ENCODE data around the gene CSF3R. TPM values are rescaled to one million over a fixed set of nuclear protein-coding genes. Genes with fewer than 3 reads are reported as not detected.
A peak's percentile ranks its signal among the peaks of the same experiment; 100 is the strongest.
"Not testable (repeated sequence)": the region's sequence is repeated elsewhere in the genome, so short reads cannot be mapped to it uniquely, and the experiment has no call there.

Gene CSF3R
- total RNA-seq, 2 experiments from 2014 or later = 0.17 to 0.37 TPM

DNA sequence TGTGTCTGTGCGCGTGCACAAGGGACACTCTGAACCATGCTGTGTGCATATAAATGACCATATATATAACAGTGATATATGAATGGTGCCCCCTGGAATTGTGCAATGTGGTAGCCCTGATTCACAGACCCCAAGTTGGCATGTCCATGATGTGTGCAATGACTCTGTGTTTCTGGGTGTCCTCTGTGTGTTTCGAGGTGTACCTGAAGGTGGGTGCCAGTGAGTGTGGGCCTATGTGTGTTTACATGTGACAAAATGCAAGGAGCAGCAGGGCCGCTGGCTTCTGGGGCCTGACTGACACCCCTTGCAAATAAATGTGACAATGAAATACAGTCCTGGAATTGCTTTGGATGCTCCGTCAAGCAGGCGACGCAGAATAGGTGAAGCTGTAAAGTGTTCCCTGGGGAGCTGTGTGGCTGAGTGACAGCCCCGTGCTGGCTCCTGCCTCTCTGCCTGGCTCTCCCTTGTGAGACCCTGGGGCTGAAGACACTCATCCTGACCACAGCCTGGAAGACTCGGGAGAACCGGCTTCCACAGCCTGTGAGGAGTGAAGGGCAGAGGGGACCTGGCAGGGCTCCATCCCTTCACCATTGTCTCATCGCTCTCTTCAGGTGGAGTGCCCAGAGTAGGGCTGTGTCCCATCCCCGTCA is 38.2 kb upstream of the CSF3R start:
- Mint-ChIP-seq H3K27ac (no peak overlapping the region), H3K4me3 (no peak overlapping the region)
- DNase-seq = no peak

DNA sequence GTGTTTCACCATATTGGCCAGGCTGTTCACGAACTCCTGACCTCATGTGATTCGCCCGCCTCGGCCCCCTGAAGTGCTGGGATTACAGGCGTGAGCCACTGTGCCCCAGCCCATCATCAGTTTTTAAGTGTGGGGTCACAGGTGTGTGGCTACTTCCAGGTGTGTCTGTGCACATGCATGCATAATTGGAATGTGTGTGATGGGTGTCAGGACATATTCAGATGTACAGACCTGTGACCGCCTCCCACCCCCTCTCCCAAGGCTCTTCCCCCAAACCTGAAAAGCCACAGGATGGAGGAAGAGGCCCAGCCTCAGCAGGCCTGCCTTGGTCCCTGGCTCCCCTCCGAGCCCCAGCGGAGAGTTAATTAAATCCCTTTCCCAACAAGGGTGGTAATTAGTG is 37.3 kb upstream of the CSF3R start:
- POLR2A ChIA-PET = no interaction called here
- H3K4me1 Mint-ChIP-seq = peaks cover 14% of the 10 kb centered on the region

More for the DNA sequence above, 38.2 kb upstream of the CSF3R start:
- Mint-ChIP-seq H3K4me1 (peaks cover 14% of the 10 kb centered on the region), H3K9me3 (no peaks in the 10 kb centered on the region), H3K36me3 (no peaks in the 10 kb centered on the region), H3K27me3 (no peaks in the 10 kb centered on the region)
- ATAC-seq (ENCODE audit: low read depth) = no peak
- POLR2A ChIA-PET = no interaction called here

DNA sequence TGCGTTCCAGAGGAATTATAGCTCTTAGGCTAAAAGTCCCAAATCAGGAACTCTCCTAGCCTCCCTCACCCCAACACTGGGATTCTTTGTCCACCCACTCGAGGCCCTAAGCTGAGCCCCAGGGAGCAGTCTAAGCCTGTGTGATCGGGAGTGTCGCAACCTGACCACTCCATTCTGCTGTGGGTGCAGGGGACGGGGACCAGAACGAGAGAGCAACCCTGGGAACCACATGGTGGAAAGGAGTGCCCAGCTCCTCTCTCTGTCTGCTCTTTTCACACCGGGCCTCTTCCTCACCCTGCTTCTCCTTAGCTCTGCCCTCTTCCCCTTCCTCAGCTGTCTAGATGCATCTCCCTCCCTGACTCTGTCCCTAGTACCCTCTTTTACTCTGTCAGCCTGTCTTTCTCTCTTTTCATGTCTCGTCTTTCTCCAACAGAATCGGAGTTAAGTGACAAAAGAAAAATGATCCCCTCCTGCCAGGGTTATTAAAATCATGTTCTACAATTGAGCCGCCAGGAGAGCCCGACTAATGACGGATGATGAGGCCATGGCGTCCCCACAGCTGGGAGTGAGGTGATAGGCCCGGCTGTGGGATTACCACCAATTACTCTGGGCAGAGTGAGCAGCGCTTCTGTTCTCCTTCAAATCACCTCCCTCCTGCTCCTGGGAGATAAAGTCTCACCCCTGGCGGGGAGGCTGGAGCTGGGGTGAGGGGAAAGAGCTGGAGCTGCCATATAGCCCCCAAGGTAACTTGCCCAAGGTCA is 34.5 kb upstream of the CSF3R start:
- Mint-ChIP-seq H3K36me3 (no peaks in the 10 kb centered on the region), H3K27me3 (peaks cover 4% of the 10 kb centered on the region), H3K9me3 (no peaks in the 10 kb centered on the region), H3K4me1 (peaks cover 13% of the 10 kb centered on the region), H3K27ac (no peak overlapping the region), H3K4me3 (no peak overlapping the region)
- DNase-seq = no peak
- POLR2A ChIA-PET = no interaction called here
- ATAC-seq (ENCODE audit: low read depth) = no peak

More for the DNA sequence above, 37.3 kb upstream of the CSF3R start:
- H3K9me3 Mint-ChIP-seq = no peaks in the 10 kb centered on the region
- H3K27ac Mint-ChIP-seq = no peak overlapping the region
- no peaks in the 10 kb centered on the region for H3K36me3 Mint-ChIP-seq
- ATAC-seq (ENCODE audit: low read depth) = no peak
- DNase-seq = no peak
- no peaks in the 10 kb centered on the region for H3K27me3 Mint-ChIP-seq
- no peak overlapping the region for H3K4me3 Mint-ChIP-seq

DNA sequence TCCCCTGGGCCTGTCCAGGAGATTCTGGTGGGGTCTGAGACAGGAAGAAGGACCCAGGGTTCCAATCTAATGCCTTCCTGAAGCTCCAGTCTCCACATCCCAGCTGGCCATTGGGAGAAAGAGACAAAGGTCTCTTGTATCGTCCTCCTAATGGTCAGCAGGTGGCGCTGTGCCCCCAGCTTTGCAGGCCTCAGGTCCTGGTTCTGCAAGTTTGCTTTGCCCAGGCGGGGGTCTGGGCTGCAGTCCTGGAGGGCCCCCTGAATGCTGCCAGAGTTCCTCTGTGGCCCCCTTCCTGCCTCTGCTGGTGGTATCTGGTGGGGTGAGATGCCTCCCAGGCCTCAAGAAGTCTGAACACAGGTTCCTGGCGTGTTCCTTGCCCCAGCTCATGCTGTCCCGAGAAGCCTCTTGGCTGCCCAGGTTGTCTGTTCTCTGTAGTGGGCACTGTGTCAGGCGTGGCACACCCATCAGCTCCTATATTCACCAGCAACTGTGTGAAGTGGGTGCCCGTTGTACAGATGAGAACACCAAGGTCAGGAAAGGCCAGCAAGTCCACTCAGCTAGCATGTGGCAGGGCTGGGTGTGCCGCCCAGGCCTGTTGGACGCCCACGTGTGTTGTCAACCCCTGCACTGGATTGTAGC is 33.8 kb upstream of the CSF3R start:
- ATAC-seq (ENCODE audit: low read depth) (peak; percentile 59), DNase-seq (peak; percentile 64)
- POLR2A ChIA-PET = no interaction called here
- Mint-ChIP-seq H3K27ac (no peak overlapping the region), H3K36me3 (no peaks in the 10 kb centered on the region), H3K27me3 (peaks cover 4% of the 10 kb centered on the region), H3K4me3 (no peak overlapping the region), H3K9me3 (no peaks in the 10 kb centered on the region), H3K4me1 (peaks cover 13% of the 10 kb centered on the region)

DNA sequence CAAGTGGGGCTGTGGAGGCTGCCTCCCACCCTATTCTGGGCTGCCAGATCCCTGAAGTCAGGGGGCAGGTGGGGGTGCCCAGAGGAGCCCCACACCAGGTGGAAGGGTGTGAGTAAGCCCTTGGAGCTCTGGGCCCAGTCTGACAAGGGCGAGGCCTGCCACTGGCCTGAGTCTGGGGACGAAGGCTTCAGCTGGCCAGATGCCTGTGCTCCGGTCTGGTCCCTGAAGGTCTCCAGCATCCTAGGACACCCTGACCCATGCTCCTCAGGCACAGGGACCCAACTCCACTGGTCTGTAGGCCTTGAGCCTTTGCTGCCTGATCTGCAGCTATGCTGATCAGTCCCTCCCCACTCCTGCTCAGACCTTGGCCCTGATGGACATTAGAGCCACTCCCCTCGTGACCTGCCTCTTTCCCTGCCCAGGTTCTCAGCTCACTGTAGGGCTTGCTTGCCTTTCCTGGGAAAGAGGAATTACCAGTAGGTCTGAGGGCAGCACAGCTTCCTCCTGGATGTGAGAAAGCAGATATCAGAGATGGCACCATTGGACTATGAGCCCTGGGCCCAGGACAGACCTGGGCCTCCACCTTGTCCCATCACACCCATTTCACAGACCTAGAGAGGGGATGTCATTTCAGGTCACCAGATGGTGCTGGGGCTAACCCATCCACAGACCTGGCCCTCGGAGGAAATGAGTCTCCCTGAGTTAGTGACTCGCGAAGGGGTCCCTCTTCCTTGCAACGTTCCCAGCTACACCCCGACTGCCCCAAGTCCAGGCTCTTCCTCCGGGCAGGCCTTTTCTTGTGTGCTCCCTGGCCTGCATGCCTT is 32.8 kb upstream of the CSF3R start:
- H3K27ac Mint-ChIP-seq = no peak overlapping the region

DNA sequence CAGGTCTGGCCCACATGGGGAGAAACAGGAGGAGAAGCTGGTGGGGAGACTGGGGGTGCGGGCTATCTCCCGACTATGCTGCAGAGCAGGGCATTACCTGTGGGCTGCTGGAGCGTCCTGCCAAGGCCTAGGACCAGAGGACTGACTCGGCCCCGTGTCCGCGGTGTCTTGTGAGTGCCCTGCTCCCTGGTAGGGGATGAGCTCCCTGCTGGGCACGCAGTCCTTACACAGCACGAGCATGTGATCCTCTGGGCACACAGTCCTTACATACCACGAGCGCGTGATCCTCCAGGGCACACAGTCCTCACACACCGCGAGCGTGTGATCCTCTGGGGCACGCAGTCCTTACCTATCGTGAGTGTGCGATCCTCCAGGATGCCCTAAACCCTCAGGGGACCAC is 31.8 kb upstream of the CSF3R start:
- no peaks in the 10 kb centered on the region for H3K36me3 Mint-ChIP-seq
- peaks cover 13% of the 10 kb centered on the region for H3K4me1 Mint-ChIP-seq
- ATAC-seq (ENCODE audit: low read depth) = no peak
- H3K27ac Mint-ChIP-seq = peak overlapping the region; percentile 62
- DNase-seq = no peak
- no peaks in the 10 kb centered on the region for H3K9me3 Mint-ChIP-seq
- POLR2A ChIA-PET = interaction anchor here (0.6 kb wide), 1 partner anchor 479 kb away, joined by 6 read pairs; no protein-coding TSS in a partner anchor
- H3K4me3 Mint-ChIP-seq = no peak overlapping the region
- H3K27me3 Mint-ChIP-seq = peaks cover 4% of the 10 kb centered on the region

More for the DNA sequence above, 32.8 kb upstream of the CSF3R start:
- POLR2A ChIA-PET = no interaction called here
- DNase-seq (no peak), ATAC-seq (ENCODE audit: low read depth) (no peak)
- H3K4me3 Mint-ChIP-seq = no peak overlapping the region
- no peaks in the 10 kb centered on the region for H3K9me3 Mint-ChIP-seq
- H3K4me1 Mint-ChIP-seq = peaks cover 13% of the 10 kb centered on the region
- no peaks in the 10 kb centered on the region for H3K36me3 Mint-ChIP-seq
- peaks cover 4% of the 10 kb centered on the region for H3K27me3 Mint-ChIP-seq

DNA sequence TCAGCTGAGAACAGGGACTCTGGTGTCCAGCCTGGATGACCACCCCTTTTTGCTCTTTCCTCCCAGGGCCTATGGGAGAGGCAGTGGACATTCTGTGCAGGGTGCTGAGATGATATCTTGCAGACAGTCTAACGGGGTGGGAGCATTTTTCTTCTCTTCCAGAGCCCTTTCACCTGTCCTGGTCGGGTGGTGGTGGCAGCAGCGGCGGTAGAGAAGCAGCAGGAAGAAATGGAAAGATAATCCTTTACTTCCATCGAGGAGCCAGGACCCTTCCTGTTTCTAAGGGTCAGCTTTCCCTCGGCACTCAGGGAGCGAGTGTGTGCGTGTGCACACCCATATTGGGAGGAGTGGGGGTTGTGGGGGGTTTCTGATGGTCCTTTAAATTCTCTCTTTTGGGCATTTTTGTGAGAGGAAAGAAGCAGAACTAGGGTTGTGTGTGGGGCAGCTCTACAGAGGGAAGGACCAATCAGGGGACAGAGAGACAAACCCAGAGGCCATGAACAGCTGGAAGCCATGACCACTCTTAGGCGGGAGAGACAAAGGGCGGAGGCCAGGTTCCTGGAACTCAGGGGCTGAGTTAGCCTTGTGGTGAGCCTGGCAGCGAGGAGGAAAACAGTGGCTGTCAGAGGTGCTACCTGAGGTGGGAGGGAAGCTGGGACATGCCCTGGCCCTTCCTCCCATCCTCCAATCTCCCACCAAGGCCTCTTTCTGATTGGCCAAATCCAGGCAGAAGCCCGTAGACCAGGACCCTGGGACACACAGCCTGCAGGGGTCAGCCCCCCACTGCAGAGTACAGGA is 31.2 kb upstream of the CSF3R start:
- POLR2A ChIA-PET = interaction anchor here (0.6 kb wide), 1 partner anchor 478 kb away, joined by 6 read pairs; no protein-coding TSS in a partner anchor
- Mint-ChIP-seq H3K4me3 (no peak overlapping the region), H3K9me3 (no peaks in the 10 kb centered on the region), H3K27me3 (peaks cover 7% of the 10 kb centered on the region), H3K36me3 (no peaks in the 10 kb centered on the region), H3K4me1 (peaks cover 13% of the 10 kb centered on the region), H3K27ac (peak overlapping the region; percentile 62)
- peak; percentile 8 for ATAC-seq (ENCODE audit: low read depth)
- DNase-seq = no peak

DNA sequence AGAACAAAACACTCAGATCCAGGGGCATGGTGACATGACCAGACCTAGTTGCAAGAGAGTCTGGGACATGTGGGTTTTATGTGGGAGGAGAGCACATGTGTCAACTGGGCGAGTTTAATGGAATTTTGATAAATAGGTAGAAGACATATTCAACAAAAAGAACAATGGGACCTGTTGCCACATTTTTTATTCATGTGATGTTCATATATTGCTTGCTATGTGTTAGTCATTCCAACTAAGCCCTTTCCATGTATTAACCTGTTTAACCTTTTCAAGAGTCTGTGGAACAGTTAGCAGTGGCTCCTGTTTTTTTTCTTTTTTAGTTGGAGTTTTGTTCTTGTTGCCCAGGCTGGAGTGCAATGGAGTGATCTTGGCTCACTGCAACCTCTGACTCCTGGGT is 30.1 kb upstream of the CSF3R start:
- POLR2A ChIA-PET = no interaction called here
- H3K4me1 Mint-ChIP-seq = peaks cover 13% of the 10 kb centered on the region
- H3K4me3 Mint-ChIP-seq = no peak overlapping the region
- DNase-seq (no peak), ATAC-seq (ENCODE audit: low read depth) (no peak)
- no peaks in the 10 kb centered on the region for H3K9me3 Mint-ChIP-seq
- no peaks in the 10 kb centered on the region for H3K36me3 Mint-ChIP-seq
- H3K27ac Mint-ChIP-seq = no peak overlapping the region
- H3K27me3 Mint-ChIP-seq = peaks cover 8% of the 10 kb centered on the region

DNA sequence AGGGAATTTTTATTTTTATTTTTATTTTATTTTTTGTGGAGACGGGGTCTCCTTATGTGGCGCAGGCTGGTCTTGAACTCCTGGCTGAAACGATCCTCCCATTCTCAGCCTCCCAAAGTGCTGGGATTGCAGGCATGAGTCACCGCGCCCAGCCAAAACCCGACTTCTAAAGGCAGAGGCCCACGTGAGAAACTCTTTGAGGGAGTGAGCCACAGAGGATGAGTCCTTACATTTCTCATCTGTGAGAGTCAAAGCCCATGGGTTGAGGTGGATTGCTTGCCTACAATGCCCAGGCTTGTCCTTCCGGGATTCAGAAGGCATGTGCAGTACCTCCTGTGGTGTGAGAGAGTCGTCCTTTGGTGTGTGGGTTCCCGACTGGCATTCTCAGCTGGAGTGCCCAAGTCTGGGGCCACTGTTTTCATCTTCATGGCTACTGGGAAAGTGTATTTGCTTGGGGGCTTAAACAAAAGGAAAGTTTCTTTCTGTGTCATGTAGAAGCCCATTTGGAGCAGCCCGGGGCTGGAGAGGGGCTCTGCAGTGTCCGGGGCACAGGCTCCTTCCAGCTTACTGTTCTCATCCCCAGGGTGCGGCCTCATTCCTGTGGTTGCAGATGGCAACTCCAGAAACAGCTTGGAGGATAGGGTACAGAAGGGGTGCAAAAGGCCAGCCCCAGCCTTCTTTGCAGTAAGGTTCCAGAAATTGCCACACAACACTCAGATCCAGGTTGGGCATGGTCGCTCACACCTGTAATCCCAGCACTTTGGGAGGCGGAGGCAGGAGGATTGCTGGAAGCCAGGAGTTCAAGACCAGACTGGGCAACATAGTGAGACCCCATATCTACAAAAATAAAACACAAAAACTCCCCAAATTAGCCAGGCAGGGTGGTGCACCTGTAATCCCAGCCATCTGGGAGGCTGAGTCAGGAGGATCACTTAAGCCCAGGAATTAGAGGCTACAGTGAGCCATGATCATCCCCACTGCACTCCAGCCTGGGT is 29.4 kb upstream of the CSF3R start:
- no peak overlapping the region for H3K27ac Mint-ChIP-seq
- H3K4me1 Mint-ChIP-seq = peaks cover 13% of the 10 kb centered on the region
- peaks cover 8% of the 10 kb centered on the region for H3K27me3 Mint-ChIP-seq
- no peak for ATAC-seq (ENCODE audit: low read depth)
- POLR2A ChIA-PET = no interaction called here
- H3K4me3 Mint-ChIP-seq = no peak overlapping the region
- H3K36me3 Mint-ChIP-seq = no peaks in the 10 kb centered on the region
- no peak for DNase-seq
- H3K9me3 Mint-ChIP-seq = no peaks in the 10 kb centered on the region

DNA sequence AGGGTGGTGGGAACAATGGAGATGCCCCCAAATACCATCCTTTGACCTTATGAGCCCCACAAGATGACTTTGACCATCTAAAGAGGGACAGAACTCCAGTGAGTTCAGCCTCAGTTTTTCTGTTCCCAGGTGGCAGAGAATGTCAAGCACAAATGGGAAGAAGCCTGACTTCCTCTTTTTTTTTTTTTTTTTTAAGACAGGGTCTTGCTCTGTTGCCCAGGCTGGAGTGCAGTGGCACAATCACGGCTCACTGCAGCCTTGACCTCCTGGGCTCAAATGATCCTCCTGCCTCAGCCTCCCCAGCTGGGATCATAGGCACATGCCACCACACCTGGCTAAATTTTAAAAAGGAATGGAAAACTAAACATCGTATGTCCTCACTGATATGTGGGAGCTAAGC is 28.5 kb upstream of the CSF3R start:
- H3K36me3 Mint-ChIP-seq; H3K27ac Mint-ChIP-seq; DNase-seq; H3K9me3 Mint-ChIP-seq; POLR2A ChIA-PET; ATAC-seq (ENCODE audit: low read depth); H3K4me3 Mint-ChIP-seq: not testable (repeated sequence)
- Mint-ChIP-seq H3K4me1 (peaks cover 13% of the 10 kb centered on the region), H3K27me3 (peaks cover 11% of the 10 kb centered on the region)

DNA sequence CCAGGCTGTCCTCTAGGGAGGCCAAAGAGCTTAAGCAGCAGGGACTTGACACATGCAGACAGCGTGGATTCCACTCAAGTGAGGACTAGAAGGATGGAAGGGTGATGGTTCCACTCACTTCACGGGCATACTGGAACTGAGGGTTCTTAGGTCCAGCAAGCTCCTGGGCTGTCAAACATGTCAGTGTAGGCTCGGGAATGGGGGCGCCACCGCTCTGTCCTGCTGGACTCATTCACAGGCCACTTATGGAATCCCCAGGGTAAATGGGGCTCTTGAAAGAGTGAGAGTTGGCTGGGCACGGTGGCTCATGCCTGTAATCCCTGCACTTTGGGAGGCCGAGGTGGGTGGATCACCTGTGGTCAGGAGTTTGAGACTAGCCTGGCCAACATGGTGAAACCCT is 27.7 kb upstream of the CSF3R start:
- H3K4me1 Mint-ChIP-seq = peaks cover 13% of the 10 kb centered on the region
- H3K27ac Mint-ChIP-seq = no peak overlapping the region
- H3K36me3 Mint-ChIP-seq = no peaks in the 10 kb centered on the region
- POLR2A ChIA-PET = no interaction called here
- no peaks in the 10 kb centered on the region for H3K9me3 Mint-ChIP-seq
- no peak for DNase-seq
- H3K4me3 Mint-ChIP-seq = no peak overlapping the region
- ATAC-seq (ENCODE audit: low read depth) = no peak
- H3K27me3 Mint-ChIP-seq = peaks cover 15% of the 10 kb centered on the region

DNA sequence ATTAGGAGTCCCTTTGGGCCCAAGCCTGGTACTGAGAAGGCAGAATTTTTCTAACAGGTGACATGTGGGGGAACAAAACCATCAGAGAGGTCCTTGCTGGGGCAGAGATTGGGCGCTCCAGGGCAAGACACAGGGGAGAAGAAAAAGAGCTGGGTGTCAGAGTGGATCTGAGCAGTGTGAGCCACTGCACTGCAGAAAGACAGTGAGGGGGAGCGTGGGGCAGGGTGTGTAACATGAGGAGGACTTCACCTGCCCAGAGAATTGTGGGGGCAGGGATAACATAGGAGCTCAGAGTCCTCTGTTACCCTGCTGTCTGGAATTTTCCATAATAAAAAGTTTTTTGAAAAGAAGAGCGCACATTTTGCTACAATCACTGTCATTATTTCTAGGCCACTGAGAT is 25.5 kb upstream of the CSF3R start:
- Mint-ChIP-seq H3K4me1 (no peaks in the 10 kb centered on the region), H3K36me3 (no peaks in the 10 kb centered on the region), H3K27ac (no peak overlapping the region), H3K27me3 (peaks cover 20% of the 10 kb centered on the region), H3K9me3 (no peaks in the 10 kb centered on the region), H3K4me3 (no peak overlapping the region)
- DNase-seq = no peak
- POLR2A ChIA-PET = no interaction called here
- no peak for ATAC-seq (ENCODE audit: low read depth)
